Keratinocyte (primary cell): ENCODE data around the gene IGHMBP2.

ENCODE experiments used
- CTCF ChIP-seq, 3 experiments: IDR thresholded peaks in 1 of 3; conservative IDR thresholded peaks in 1 of 3; optimal IDR thresholded peaks in 1 of 3; 2 replicates in 2 of 3; 3 replicates in 1 of 3; pipeline versions ENCODE3 to v1.5.1; 2011; ENCODE audit warnings: low read length in 3 of 3, mild to moderate bottlenecking in 3 of 3, moderate library complexity in 2 of 3, control low read depth in 1 of 3, inconsistent platforms in 1 of 3; ENCODE audit not compliant: insufficient read depth in 2 of 3; ENCODE audit errors: extremely low read depth in 1 of 3
- EZH2 ChIP-seq: IDR thresholded peaks from one replicate; pipeline ENCODE4 v1.6.1; 2012; ENCODE audit warnings: inconsistent platforms, mild to moderate bottlenecking, low read length, moderate library complexity

DNA sequence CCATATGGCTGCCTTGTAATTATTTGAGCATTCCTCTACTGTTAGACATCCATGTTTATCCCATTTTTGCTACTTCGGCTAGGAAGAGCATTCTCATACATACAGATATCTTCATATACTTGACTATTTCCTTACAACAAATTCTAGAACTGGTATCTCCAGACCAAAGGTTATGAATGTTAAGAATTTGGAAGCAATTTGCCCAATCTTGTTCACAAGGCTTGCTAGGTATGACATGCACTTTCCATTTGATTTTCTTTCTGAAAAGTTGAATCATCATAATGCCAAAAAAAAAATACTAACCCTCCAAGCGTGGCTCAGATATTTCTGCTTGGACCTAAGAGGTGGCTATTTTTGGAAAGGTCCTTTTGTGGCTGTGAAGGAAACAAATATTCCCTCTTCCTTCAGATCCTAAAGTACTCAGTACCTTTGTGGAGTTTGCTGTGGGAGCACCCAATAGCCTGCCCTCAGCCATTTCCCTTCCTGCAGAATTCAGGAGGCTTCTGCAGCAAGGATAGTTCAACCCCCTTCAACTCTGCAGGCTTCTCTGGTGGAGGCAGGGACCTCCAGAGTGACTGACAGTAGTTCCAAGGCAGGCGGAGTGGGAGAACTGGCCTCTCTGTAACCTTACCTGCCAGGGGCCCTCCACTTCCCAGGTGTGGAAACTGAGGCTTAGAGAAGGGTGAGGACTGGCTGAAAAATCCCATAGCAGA is 40.0 kb upstream of the IGHMBP2 start:
- TF ChIP-seq CTCF (optimal IDR thresholded peaks at IDR 0.05 in 1 of 3, IDR thresholded peaks at IDR 0.05 in 1 of 3, conservative IDR thresholded peaks at IDR 0.05 in 1 of 3; ENCODE audit: extremely low read depth in 1 of 3, insufficient read depth in 2 of 3, low read length in 3 of 3): no peak
- TF ChIP-seq EZH2: no peak
